ENCODE data around the gene PSTK. TPM values are rescaled to one million over a fixed set of nuclear protein-coding genes. Genes with fewer than 3 reads are reported as not detected.

Gene PSTK
- total RNA-seq, 1 donor: 3.6 TPM

Other genes with a start within 250 kb of the PSTK start
- 0.36 and 0.59 TPM in 2 replicates for gene CUZD1, start 134.5 kb upstream of the PSTK start, total RNA-seq
- 1.8 and 4.4 TPM in 2 replicates for gene FAM24B, start 100.8 kb upstream of the PSTK start, total RNA-seq
- not detected in 2 replicates for gene FAM24A, start 69.8 kb upstream of the PSTK start, total RNA-seq
- 6.5 and 7.4 TPM in 2 replicates for gene C10orf88, start 26.2 kb upstream of the PSTK start, total RNA-seq
- gene IKZF5, start 28.4 kb downstream of the PSTK start, total RNA-seq: 6.2 and 8.0 TPM in 2 replicates
- 8.5 and 9.4 TPM in 2 replicates for gene ACADSB, start 28.6 kb downstream of the PSTK start, total RNA-seq
- gene HMX3, start 155.6 kb downstream of the PSTK start, total RNA-seq: not detected in 2 replicates
- not detected in 2 replicates for gene HMX2, start 167.7 kb downstream of the PSTK start, total RNA-seq
- 107 and 109 TPM in 2 replicates for gene BUB3, start 174.0 kb downstream of the PSTK start, total RNA-seq

Data from osteoblast (primary cell).